GM10266 (cell line): ENCODE results near the gene RYR1.

ENCODE experiments used
- DNase-seq: peaks from one replicate; pipeline ENCODE4 v3.0.0; 2012; ENCODE audit errors: extremely low spot score
- TF ChIP-seq, protein P1 (sequence below): IDR thresholded peaks from 2 replicates; pipeline ENCODE4 v1.5.1; 2012; ENCODE audit warnings: mild to moderate bottlenecking, low read depth; ENCODE audit not compliant: control insufficient read depth, insufficient read depth; ENCODE audit errors: missing control alignments

RYR1 gene

DNA sequence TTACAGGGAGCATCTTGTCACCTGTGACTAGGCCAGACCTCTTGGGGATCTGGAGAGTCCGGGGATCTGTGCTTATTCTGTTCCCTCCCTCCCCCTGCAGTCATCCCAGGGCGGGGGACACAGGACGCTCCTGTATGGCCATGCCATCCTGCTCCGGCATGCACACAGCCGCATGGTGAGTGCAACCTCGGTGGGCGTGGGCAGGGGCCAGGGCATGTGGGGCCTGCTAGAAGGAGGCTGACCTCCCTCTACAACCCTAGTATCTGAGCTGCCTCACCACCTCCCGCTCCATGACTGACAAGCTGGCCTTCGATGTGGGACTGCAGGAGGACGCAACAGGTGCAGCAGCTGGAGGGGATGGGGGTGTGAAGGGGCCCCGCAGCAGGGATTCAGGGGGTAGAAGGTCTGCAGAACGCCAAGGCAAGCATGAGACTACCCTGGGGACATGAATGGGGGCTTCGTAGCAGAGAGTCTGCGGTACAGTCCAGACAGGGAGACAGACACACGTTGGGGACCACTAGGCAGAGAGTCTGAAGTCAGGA is 10.0 kb downstream of the RYR1 start:
- TF ChIP-seq, protein P1, sequence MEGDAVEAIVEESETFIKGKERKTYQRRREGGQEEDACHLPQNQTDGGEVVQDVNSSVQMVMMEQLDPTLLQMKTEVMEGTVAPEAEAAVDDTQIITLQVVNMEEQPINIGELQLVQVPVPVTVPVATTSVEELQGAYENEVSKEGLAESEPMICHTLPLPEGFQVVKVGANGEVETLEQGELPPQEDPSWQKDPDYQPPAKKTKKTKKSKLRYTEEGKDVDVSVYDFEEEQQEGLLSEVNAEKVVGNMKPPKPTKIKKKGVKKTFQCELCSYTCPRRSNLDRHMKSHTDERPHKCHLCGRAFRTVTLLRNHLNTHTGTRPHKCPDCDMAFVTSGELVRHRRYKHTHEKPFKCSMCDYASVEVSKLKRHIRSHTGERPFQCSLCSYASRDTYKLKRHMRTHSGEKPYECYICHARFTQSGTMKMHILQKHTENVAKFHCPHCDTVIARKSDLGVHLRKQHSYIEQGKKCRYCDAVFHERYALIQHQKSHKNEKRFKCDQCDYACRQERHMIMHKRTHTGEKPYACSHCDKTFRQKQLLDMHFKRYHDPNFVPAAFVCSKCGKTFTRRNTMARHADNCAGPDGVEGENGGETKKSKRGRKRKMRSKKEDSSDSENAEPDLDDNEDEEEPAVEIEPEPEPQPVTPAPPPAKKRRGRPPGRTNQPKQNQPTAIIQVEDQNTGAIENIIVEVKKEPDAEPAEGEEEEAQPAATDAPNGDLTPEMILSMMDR: no peak
- DNase-seq: no peak

DNA sequence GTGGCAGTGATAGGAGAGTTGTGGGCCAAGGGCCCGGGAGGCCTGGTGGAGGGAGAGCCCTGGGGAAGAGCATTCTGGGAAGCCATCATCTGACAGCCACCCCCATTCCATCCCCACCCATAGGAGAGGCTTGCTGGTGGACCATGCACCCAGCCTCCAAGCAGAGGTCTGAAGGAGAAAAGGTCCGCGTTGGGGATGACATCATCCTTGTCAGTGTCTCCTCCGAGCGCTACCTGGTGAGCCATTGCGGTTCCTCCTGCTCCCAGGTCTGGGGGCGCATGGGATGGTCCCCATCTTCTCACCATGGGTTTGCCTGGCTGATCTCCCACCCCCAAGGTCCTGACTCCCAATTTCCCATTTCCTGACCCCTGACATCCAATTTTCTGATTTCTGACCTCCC is 10.5 kb downstream of the RYR1 start:
- no peak for DNase-seq
- TF ChIP-seq, protein P1: no peak

DNA sequence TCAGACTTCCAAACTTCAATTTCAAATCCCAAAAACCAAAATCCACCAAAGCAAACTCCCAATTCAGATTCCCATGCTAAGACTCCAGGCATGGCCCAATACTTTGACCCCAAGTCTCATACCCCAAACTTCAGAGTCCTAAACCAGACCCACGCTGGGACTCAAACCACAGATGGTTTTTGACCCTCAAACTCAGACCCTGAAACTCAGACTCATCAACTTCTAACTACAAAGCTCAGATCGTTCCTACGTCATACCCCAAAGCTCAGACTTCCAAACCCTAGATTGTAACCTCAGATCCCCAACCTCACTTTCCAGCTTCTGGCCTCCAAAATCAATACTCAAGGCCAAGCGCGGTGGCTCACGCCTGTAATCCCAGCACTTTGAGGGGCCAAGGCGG is 11.9 kb downstream of the RYR1 start:
- DNase-seq: no peak
- TF ChIP-seq, protein P1: no peak

DNA sequence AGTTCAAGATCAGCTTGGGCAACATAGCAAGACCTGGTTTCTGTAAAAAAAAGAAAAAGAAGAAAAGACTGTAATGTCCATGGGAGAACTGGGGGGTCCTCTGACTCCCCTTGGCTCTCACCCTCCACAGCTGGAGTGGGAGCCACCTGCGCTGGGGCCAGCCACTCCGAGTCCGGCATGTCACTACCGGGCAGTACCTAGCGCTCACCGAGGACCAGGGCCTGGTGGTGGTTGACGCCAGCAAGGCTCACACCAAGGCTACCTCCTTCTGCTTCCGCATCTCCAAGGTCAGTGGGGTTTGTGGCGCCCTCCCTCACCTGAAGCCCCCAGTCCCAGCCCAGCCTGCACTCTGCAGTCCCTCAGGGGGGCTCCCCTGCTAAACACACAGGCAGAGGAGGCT is 14.7 kb downstream of the RYR1 start:
- DNase-seq: no peak
- TF ChIP-seq, protein P1: no peak

DNA sequence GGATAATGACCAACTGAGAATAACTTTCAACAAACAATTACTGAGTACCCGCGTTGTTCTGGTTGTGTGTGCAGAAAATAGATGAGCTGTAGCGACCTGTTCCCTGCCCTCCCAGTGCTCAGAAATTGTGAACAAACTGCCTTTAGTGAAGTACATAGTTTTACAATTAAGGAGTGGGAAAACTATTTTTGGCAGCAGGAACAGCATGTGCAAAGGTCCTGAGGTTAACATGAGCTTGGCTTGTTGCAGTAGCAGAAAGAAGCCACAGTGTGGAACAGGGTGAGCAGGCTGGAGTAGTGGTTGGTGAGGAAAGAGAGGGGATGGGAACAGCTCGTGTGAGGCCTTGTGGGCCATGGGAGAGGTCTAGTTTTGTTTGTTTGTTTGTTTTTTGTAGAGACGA is 16.0 kb downstream of the RYR1 start:
- TF ChIP-seq, protein P1: no peak

DNA sequence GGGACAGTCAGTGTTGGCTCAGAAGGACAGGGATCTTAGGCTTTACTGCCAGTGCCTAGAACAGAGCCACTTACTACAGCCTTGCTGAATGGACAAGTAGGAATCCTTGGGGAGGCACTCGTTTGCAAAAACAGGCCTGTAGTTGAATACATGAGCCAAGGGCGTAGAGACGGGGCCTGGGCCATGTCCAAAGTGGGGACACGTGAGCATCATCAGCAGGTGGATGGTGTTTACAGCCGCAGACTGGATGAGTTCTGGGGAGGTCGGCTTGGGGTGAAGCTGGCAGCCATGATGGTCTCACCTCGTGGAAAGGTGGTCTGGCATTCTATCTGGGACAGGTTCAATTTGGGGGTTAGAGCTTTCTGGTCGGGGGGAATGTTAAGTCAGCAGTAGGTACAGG is 17.5 kb downstream of the RYR1 start:
- TF ChIP-seq, protein P1: no peak
- DNase-seq: no peak

More for the DNA sequence above, 16.0 kb downstream of the RYR1 start:
- DNase-seq: no peak

DNA sequence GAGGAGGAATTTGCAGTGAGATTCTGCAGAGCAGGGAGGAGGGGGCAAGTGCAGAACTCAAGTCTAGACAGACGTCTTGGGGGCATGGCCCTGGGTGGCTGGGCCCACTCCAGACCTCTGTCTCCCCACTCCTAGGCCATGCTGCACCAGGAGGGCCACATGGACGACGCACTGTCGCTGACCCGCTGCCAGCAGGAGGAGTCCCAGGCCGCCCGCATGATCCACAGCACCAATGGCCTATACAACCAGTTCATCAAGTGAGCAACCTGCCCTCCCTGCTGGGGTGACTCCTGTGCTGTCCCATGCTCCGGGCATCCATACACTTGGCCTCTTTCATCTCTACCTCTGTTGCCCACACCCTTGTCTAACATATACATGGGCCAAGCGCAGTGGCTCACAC is 18.1 kb downstream of the RYR1 start:
- TF ChIP-seq, protein P1: no peak
- no peak for DNase-seq
